OCI-LY3 (cell line): ENCODE results near the gene PABPN1L.

Experiments used
- CTCF ChIP-seq: fragments of 200-600, 300-600 bp; sonication (generic); IDR thresholded peaks from 2 replicates; pipeline ENCODE4 v1.5.1; 2014; ENCODE audit warnings: antibody characterized with exemption, low read length, low read depth
- EZH2phosphoT487 ChIP-seq: fragments of 200-600 bp; shearing (Covaris generic); IDR thresholded peaks from 2 replicates; pipeline ENCODE4 v1.6.1; 2018; ENCODE audit warnings: antibody characterized with exemption, mixed run types, low read depth

GRCh38 chr16:88816736-88817535, 49.5 kb downstream of the PABPN1L start:
- TF ChIP-seq CTCF (no peak), EZH2phosphoT487 (no peak)
